K562 (cell line): Measurements from ENCODE around the gene PCBP4. TPM values are rescaled to one million over a fixed set of nuclear protein-coding genes. Genes with fewer than 3 reads are reported as not detected.

Experiments used
- polyA plus RNA-seq, 8 experiments: library from polyadenylated mRNA; depleted of rRNA in 4 of 8; stranded (reverse) in 5 of 8; unstranded in 3 of 8; fragments of >200 nt; fragmentation: Nextera tagmentation in 2 of 8; fragmentation: Illumina TruSeq in 1 of 8; extraction: Ambion mirVana in 2 of 8; extraction: Trizol in 1 of 8; gene quantifications; 2 replicates each; pipeline versions ENCODE4 v1.2.1 to v1.2.3, GENCODE V29; 2011 to 2014; ENCODE audit warnings: inconsistent platforms in 1 of 8, missing spikeins in 1 of 8
- total RNA-seq, 7 experiments: library from RNA; depleted of rRNA in 6 of 7; stranded (reverse); fragments of >200 nt in 6 of 7; fragmentation: Illumina TruSeq in 2 of 7; extraction: Trizol in 2 of 7; gene quantifications; 2 replicates each; pipeline versions ENCODE4 v1.2.1 to v1.2.3, GENCODE V29; 2011 to 2021; ENCODE audit warnings: low replicate concordance in 1 of 7
- TF ChIP-seq, protein P1 (sequence below): fragments of 450-650 bp; IDR thresholded peaks from 2 replicates; pipeline ENCODE4 v1.6.1; 2016; ENCODE audit warnings: low read depth

PCBP4 gene
- total and polyA plus RNA-seq, 9 of the 15 experiments (the other 6 are each of a cell fraction or from before 2014, with no cell fraction given) = 0.06 to 5.8 (median 2.6) TPM

DNA sequence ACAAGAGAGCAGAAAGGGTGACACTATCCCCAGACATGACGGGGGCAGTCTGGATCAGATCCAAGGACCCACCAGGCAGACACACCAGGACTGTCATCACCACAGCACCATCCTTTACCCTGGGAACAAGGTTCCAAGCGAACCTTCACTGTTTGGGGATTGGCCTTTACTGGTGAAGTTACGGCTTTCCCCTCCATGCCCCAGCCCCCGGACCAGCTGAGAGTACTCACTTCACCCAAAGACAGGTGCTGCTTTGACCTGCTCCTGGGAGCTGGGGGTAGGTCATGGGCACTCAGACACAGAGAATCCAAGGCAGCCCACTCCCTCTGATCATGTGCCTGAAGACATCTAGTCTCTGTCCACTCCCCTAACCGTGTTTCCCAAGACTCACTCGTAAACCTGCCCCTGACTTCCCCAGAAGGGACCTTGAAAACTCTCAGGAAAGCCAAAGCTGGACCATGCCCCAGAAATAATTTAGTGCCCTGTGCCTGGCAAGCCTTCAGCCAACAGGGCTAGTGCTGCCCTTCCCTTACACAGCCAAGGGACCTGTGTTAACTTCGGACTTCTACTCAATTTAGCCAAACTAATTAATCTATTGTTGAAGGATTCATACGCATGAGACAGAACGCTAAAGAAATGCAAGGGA, 28.4 kb downstream of the PCBP4 start (continued):
- TF ChIP-seq, protein P1, sequence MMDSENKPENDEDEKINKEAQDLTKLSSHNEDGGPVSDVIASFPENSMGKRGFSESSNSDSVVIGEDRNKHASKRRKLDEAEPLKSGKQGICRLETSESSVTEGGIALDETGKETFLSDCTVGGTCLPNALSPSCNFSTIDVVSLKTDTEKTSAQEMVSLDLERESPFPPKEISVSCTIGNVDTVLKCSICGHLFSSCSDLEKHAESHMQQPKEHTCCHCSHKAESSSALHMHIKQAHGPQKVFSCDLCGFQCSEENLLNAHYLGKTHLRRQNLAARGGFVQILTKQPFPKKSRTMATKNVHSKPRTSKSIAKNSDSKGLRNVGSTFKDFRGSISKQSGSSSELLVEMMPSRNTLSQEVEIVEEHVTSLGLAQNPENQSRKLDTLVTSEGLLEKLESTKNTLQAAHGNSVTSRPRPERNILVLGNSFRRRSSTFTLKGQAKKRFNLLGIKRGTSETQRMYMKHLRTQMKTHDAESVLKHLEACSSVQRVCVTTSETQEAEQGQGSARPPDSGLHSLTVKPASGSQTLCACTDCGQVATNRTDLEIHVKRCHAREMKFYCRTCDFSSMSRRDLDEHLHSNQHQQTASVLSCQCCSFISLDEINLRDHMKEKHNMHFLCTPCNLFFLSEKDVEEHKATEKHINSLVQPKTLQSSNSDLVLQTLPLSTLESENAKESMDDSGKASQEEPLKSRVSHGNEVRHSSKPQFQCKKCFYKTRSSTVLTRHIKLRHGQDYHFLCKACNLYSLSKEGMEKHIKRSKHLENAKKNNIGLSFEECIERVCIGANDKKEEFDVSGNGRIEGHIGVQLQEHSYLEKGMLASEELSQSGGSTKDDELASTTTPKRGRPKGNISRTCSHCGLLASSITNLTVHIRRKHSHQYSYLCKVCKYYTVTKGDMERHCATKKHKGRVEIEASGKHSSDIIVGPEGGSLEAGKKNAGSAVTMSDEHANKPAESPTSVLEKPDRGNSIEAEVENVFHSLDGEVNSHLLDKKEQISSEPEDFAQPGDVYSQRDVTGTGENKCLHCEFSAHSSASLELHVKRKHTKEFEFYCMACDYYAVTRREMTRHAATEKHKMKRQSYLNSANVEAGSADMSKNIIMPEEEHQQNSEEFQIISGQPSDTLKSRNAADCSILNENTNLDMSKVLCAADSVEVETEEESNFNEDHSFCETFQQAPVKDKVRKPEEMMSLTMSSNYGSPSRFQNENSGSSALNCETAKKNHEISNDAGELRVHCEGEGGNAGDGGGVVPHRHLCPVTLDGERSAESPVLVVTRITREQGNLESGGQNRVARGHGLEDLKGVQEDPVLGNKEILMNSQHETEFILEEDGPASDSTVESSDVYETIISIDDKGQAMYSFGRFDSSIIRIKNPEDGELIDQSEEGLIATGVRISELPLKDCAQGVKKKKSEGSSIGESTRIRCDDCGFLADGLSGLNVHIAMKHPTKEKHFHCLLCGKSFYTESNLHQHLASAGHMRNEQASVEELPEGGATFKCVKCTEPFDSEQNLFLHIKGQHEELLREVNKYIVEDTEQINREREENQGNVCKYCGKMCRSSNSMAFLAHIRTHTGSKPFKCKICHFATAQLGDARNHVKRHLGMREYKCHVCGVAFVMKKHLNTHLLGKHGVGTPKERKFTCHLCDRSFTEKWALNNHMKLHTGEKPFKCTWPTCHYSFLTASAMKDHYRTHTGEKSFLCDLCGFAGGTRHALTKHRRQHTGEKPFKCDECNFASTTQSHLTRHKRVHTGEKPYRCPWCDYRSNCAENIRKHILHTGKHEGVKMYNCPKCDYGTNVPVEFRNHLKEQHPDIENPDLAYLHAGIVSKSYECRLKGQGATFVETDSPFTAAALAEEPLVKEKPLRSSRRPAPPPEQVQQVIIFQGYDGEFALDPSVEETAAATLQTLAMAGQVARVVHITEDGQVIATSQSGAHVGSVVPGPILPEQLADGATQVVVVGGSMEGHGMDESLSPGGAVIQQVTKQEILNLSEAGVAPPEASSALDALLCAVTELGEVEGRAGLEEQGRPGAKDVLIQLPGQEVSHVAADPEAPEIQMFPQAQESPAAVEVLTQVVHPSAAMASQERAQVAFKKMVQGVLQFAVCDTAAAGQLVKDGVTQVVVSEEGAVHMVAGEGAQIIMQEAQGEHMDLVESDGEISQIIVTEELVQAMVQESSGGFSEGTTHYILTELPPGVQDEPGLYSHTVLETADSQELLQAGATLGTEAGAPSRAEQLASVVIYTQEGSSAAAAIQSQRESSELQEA = no peak
- TF ChIP-seq, all 486 proteins: peak for 0
